Kidney glomerular epithelial cell (primary cell): Measurements from ENCODE around the gene CPLX1.

ENCODE experiments used
- DNase-seq: peaks from one replicate; lab custom pipeline; 2025; lab: John Stamatoyannopoulos, UW

CPLX1 gene

GRCh38 chr4:855880-856224 is 29.9 kb upstream of the CPLX1 start:
- DNase-seq = no peak

GRCh38 chr4:854356-854755 is 28.4 kb upstream of the CPLX1 start:
- no peak for DNase-seq

GRCh38 chr4:853416-853781 is 27.5 kb upstream of the CPLX1 start:
- DNase-seq = no peak

- DNase-seq = no peak
Observed at GRCh38 chr4:851701-852430, 25.9 kb upstream of the CPLX1 start.

- DNase-seq = no peak
Observed at GRCh38 chr4:850323-850945, 24.5 kb upstream of the CPLX1 start.

- no peak for DNase-seq
Observed at GRCh38 chr4:849478-850175, 23.7 kb upstream of the CPLX1 start.

GRCh38 chr4:848803-849477 is 23.0 kb upstream of the CPLX1 start:
- no peak for DNase-seq

GRCh38 chr4:848307-848691 is 22.4 kb upstream of the CPLX1 start:
- no peak for DNase-seq

GRCh38 chr4:845836-846251 is 19.9 kb upstream of the CPLX1 start:
- no peak for DNase-seq

- no peak for DNase-seq
Observed at GRCh38 chr4:845233-845835, 19.4 kb upstream of the CPLX1 start.

GRCh38 chr4:844752-845232 is 18.9 kb upstream of the CPLX1 start:
- no peak for DNase-seq

GRCh38 chr4:839675-840443 is 13.9 kb upstream of the CPLX1 start:
- DNase-seq = no peak

- DNase-seq = no peak
Observed at GRCh38 chr4:837772-838171, 11.8 kb upstream of the CPLX1 start.

GRCh38 chr4:836750-837301 is 10.9 kb upstream of the CPLX1 start:
- DNase-seq = no peak

- DNase-seq = no peak
Observed at GRCh38 chr4:836003-836511, 10.1 kb upstream of the CPLX1 start.

GRCh38 chr4:835148-836002 is 9.4 kb upstream of the CPLX1 start:
- no peak for DNase-seq

GRCh38 chr4:834368-835147 is 8.6 kb upstream of the CPLX1 start:
- no peak for DNase-seq

- no peak for DNase-seq
Observed at GRCh38 chr4:833731-834367, 7.9 kb upstream of the CPLX1 start.

GRCh38 chr4:833156-833555 is 7.2 kb upstream of the CPLX1 start:
- DNase-seq = no peak
